Central memory CD8-positive, alpha-beta T cell (primary cell): Measurements from ENCODE around the gene TBC1D22A.
A peak's percentile ranks its signal among the peaks of the same experiment; 100 is the strongest.
"Not testable (repeated sequence)": the region's sequence is repeated elsewhere in the genome, so short reads cannot be mapped to it uniquely, and the experiment has no call there.

ENCODE experiments used
- ATAC-seq: fragments of 150-1000 bp; cut with Tn5 transposase; replicated peaks from 2 replicates; pipeline ENCODE4 v1.10.0; 2022; ENCODE audit warnings: mild to moderate bottlenecking, moderate FRiP score, moderate number of reproducible peaks; ENCODE audit not compliant: poor library complexity, severe bottlenecking; ENCODE audit errors: extremely low read depth
- DNase-seq, 2 donors: peaks; one replicate each; pipeline ENCODE4 v3.0.0; 2021; ENCODE audit warnings: low spot score in 2 of 2
- H3K27ac Mint-ChIP-seq: one replicate; pipeline ENCODE4 v1.8.0; 2022; ENCODE audit warnings: low read depth, mild to moderate bottlenecking, moderate library complexity, mixed read lengths
- H3K27me3 Mint-ChIP-seq: one replicate; pipeline ENCODE4 v1.8.0; 2022; ENCODE audit warnings: mixed read lengths
- H3K36me3 Mint-ChIP-seq: one replicate; pipeline ENCODE4 v1.8.0; 2022; ENCODE audit warnings: mild to moderate bottlenecking, moderate library complexity, mixed read lengths; ENCODE audit not compliant: insufficient read depth
- H3K4me1 Mint-ChIP-seq: one replicate; pipeline ENCODE4 v1.8.0; 2022; ENCODE audit warnings: mixed read lengths
- H3K4me3 Mint-ChIP-seq: one replicate; pipeline ENCODE4 v1.8.0; 2022; ENCODE audit warnings: mild to moderate bottlenecking, moderate library complexity, mixed read lengths
- H3K9me3 Mint-ChIP-seq: one replicate; pipeline ENCODE4 v1.8.0; 2022; ENCODE audit warnings: mixed read lengths

TBC1D22A gene

DNA sequence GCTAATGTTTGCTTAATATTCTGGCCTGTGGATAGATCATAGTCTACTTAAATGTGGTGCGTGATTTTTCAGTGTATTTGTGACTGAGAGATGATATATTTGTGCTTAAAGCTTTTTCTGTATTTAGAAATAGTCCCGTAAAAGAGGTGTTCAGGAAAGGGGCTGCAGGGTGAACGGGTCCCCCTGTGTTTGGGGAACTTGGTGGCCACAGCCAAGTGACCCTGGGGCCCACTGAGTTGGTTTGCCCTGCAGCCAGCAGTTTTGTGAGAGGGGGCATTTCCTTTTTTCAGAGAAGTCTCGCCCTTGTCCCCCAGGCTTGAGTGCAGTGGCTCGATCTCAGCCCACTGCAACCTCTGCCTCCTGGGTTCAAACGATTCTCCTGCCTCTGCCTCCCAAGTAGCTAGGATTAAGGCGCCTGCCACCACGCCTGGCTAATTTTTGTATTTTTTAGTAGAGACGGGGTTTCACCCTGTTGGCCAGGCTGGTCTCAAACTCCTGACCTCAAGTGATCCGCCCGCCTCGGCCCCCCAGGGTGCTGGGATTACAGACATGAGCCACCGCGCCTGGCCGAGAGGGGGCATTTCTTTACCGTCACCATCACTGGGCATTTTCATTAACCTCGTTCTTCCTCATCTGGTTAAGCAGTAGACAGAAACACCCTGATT is 287.4 kb downstream of the TBC1D22A start:
- H3K4me3 Mint-ChIP-seq, H3K36me3 Mint-ChIP-seq, H3K27me3 Mint-ChIP-seq, DNase-seq, ATAC-seq, H3K9me3 Mint-ChIP-seq: not testable (repeated sequence)
- peaks cover 62% of the 10 kb centered on the region for H3K4me1 Mint-ChIP-seq
- peak overlapping the region; percentile 21 for H3K27ac Mint-ChIP-seq

DNA sequence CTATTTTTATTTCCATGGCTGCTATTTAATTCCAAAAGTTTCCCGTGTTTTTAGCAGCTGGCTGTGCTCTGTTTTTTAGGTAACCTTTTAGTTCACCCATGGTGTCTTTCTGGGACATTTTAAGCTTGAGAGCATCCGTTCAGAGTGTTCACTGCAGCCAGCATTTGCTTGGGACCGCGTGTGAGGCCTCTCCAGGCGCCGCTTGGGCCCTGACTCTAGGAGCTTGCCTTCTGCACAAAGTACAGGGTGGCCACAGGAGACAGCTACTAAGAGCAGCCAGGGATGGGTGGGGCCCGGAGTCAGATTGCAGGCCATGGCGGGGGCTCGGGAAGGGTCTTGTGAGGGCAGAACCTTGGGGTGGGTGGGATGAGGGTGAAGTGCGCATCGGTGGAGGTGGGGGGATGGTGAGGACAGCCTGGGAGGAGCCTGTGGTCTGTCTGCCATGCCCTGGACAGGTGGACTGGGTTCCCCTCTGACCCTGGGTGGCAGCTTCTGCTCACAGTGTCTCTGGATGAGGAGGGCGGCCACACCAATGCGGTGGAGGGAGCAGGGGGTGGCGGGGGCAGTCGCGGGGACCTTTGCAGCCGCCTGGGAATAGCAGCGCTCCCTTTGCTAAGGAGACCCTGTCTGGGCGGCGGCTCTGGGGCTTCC is 288.1 kb downstream of the TBC1D22A start:
- H3K36me3 Mint-ChIP-seq: peaks cover 7% of the 10 kb centered on the region
- no peak for DNase-seq
- H3K4me1 Mint-ChIP-seq: peaks cover 65% of the 10 kb centered on the region
- H3K27ac Mint-ChIP-seq: no peak overlapping the region
- ATAC-seq: no peak
- no peaks in the 10 kb centered on the region for H3K9me3 Mint-ChIP-seq
- H3K4me3 Mint-ChIP-seq: no peak overlapping the region
- H3K27me3 Mint-ChIP-seq: no peaks in the 10 kb centered on the region

DNA sequence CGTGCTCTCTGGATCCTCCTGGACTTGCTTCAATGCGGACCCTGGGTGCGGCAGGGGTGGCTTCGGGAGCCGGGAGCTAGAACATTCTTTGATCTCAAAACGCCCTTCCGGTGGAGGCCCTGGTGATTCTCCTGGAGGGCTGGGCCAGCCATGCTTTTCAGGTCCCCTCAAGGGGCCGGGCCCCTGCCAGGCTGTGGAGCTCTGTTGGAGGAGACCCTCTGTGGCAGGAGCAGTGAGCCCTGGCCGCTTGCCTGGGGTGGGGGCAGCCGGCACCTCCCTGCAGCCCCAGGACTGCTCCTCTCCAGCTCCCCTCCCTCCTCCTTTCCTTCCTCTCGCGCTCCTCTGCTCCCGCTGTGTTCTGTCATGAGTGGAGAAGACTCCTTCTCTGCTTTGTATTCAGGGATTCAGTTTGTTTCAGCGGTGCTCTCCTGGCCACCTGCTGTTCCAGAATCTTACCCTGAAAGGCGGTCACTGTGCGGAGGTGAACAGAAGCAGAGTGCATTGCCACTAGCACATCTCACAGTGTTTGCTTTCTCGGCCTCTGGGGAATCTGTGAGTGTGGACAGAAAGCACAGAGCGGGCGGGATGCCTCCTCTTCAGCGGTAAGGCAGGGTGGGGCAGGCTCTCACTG is 289.1 kb downstream of the TBC1D22A start:
- H3K9me3 Mint-ChIP-seq: no peaks in the 10 kb centered on the region
- DNase-seq: no peak
- no peak overlapping the region for H3K27ac Mint-ChIP-seq
- H3K4me3 Mint-ChIP-seq: no peak overlapping the region
- ATAC-seq: no peak
- no peaks in the 10 kb centered on the region for H3K27me3 Mint-ChIP-seq
- H3K4me1 Mint-ChIP-seq: peaks cover 55% of the 10 kb centered on the region
- H3K36me3 Mint-ChIP-seq: peaks cover 5% of the 10 kb centered on the region

DNA sequence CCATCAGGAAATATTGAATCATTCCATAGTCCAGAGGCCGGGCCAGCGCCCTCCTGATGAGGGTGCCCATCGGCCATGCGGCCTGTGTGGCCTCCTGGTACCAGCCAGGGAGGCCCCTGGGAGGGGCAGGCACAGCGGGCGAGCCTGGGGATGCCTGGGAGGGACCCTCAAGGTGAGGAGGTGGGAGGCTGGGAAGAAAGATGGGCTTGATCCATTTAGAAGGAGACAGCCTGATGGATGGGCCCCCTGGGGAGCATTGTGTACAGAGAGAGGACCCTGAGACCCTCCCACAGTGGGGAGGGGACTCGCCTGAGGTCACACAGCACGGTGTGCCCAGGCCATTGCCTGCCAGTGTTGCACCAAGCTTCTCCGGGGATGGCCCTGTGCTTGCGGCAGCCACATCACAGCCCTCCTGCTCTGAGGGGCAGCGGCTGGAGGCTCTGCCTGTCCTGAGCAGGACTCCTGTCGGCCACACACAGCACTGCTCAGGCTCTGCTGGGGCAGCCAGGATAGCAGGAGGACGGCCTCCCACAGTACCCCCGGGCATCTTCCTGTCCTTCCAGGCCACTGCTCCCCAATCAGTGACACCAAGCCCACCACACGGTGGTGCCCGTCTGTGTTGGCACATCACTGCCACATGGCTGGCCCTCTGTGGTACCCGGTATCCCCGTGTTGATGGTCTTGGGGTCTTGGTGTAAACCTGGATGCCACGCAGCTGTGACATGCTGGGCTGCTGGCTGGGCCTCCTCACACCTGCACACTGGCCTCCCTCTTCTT is 290.0 kb downstream of the TBC1D22A start:
- Mint-ChIP-seq H3K9me3 (no peaks in the 10 kb centered on the region), H3K4me1 (peaks cover 47% of the 10 kb centered on the region), H3K4me3 (no peak overlapping the region), H3K27ac (peak overlapping the region; percentile 52), H3K36me3 (peaks cover 7% of the 10 kb centered on the region), H3K27me3 (no peaks in the 10 kb centered on the region)
- no peak for DNase-seq
- ATAC-seq: no peak

DNA sequence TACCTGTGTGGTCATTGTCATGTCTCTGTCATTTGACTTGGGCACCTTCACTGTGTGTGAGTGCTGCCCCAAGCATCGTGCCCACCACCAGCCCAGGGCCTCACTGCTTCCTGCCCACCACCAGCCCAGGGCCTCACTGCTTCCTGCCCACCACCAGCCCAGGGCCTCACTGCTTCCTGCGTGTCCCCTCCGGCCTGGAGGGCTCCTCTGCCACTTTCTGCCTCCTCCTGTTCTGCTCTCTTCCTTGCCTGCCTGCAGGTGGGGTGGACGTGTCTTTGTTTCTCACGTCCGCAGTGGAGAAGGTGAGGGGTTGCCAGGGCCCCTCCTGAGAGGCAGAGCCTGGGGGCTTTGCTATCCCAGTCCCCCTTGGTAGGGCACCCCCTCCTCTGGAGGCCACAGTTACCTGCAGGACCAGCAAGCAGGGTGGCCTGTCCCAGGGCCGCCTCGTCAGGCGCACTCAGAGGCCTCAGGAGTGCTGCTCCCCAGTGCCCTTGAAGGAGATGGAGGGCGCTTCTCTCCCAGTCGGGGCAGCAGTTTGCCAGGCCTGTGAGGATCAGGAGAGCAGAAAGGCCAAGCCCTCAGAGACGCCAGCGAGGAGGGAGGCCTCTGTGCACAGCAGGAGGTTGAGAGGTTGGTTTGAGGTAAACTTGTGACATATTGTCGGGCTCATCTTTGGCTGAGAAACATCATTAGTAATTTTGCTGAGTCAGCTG is 290.7 kb downstream of the TBC1D22A start:
- ATAC-seq (no peak), DNase-seq (no peak)
- peaks cover 41% of the 10 kb centered on the region for H3K4me1 Mint-ChIP-seq
- H3K9me3 Mint-ChIP-seq: no peaks in the 10 kb centered on the region
- H3K36me3 Mint-ChIP-seq: peaks cover 7% of the 10 kb centered on the region
- no peaks in the 10 kb centered on the region for H3K27me3 Mint-ChIP-seq
- H3K27ac Mint-ChIP-seq: peak overlapping the region; percentile 52
- H3K4me3 Mint-ChIP-seq: no peak overlapping the region

DNA sequence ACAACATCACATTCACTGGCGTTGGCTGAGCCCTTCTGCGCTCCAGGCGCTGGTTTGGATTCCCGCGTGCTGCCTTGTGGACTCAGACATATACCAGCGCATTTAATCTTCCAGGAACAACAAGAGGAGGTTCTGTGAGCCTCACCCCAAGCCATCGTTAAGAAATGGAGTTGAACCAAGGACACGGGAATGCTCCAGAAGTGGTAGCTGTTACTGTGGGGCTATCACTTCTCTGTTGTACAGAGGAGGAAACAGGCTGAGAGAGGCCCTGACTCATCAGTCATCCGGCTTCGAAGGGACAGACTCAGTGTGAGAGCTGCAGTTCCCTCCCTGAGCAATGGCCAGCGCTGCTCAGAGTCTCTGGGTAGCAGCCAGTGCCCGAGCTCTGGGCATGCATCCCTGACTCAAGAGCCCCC is 291.3 kb downstream of the TBC1D22A start:
- Mint-ChIP-seq H3K27ac (no peak overlapping the region), H3K36me3 (peaks cover 4% of the 10 kb centered on the region), H3K4me1 (peaks cover 42% of the 10 kb centered on the region), H3K9me3 (no peaks in the 10 kb centered on the region), H3K4me3 (no peak overlapping the region), H3K27me3 (no peaks in the 10 kb centered on the region)
- no peak for ATAC-seq
- no peak for DNase-seq

DNA sequence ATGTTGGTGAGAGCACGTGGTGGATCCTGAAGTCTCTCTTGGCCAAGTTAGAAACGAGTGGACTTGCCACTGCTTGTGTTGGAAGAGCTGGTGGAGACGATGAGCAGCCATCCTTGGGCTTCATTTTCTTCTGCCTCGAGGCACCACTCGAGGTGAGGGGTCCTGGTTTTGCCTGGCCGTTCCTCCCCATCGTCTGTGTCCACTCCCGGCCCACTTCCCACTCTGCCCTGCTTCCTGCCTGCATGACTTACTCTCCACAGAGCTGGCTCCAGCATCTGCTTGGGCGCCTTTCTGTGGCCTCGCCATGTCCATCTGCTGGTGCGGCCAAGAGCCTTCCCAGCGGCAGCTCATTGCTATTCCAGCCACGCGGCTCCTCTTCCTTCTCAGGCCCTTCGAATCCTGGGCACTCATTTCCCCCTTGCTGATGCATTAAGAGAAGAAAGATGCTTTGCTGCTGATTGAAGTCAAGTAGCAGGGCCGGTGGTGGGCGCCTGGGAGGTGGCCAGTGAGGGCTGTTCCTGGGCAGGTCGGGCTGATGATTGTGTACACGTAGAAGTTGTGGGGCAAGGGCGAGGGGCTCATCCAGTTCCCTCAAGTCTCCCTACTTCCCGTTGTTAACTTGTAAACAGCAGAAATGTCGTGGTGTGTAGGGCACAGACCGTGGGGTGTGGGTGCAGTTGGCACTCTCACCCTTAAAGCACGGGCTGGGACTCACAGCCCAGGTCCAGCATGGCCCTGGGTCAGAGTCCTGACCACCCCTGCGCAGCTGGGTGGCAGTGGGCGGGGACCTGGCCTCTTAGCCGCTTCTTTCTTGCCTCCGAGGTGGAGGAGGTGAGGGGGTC is 292.0 kb downstream of the TBC1D22A start:
- Mint-ChIP-seq H3K36me3 (peaks cover 4% of the 10 kb centered on the region), H3K9me3 (no peaks in the 10 kb centered on the region), H3K4me3 (no peak overlapping the region), H3K4me1 (peaks cover 40% of the 10 kb centered on the region), H3K27me3 (no peaks in the 10 kb centered on the region), H3K27ac (no peak overlapping the region)
- ATAC-seq (no peak), DNase-seq (no peak)

DNA sequence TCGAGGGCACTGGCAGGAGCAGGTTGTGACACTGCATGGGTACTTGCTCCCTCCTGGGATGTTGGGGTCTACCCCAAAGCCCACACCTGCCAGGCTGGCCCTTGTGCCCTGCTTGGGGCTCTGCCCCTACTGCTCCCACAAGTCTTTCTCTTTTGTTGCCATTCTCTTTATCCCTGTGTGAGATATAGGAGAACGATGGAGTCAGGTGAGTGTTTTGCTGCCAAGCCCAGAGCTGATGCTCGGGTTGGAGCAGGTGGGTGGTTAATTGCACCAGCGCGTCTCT is 292.6 kb downstream of the TBC1D22A start:
- peak overlapping the region; percentile 14 for H3K27ac Mint-ChIP-seq

DNA sequence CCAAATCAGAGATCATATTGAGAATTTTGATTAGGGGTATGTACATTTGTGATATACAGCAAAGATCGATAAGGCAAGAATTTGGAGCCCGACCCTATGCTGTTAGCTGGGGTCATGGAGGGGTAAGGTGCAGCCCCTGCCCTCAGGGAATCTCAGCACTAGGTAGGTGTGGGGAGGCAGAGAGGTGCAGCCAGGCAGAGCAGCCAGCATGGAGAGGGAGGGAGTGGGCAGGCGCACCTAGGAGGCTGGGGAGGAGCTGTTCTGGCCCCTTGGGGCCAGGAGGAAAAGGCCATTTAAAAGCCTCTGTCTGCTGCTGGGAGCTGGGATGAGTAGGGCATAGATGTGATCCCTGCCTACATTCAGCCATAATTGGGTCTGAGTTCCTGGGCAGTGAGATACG is 293.0 kb downstream of the TBC1D22A start:
- Mint-ChIP-seq H3K27me3 (no peaks in the 10 kb centered on the region), H3K4me3 (no peak overlapping the region), H3K4me1 (peaks cover 36% of the 10 kb centered on the region), H3K36me3 (peaks cover 7% of the 10 kb centered on the region), H3K27ac (peak overlapping the region; percentile 14), H3K9me3 (no peaks in the 10 kb centered on the region)
- DNase-seq: no peak
- no peak for ATAC-seq

More for the DNA sequence above, 292.6 kb downstream of the TBC1D22A start:
- Mint-ChIP-seq H3K4me1 (peaks cover 36% of the 10 kb centered on the region), H3K9me3 (no peaks in the 10 kb centered on the region), H3K36me3 (peaks cover 7% of the 10 kb centered on the region), H3K4me3 (no peak overlapping the region), H3K27me3 (no peaks in the 10 kb centered on the region)
- DNase-seq (no peak), ATAC-seq (no peak)

DNA sequence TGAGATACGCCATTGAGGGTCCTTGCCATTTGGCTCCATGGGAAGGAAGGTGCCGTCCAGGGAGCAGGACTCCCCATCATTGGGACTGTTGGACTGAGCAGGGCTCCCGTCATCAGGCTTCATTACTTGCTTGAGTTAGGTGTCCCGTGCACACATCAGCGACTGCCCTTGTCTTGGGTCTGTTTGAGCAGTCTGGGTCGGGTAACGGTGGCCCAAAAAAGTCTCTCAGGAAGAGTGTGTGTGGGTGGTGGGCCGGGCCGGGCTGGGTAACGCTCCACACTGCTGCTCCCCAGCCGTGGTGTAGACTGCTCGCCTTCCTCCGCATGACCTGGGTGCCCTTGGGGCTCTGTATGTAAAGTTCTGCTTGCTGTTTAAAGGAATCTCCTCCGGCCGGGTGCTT is 293.5 kb downstream of the TBC1D22A start:
- Mint-ChIP-seq H3K36me3 (peaks cover 7% of the 10 kb centered on the region), H3K27ac (no peak overlapping the region), H3K27me3 (no peaks in the 10 kb centered on the region), H3K4me3 (no peak overlapping the region), H3K4me1 (peaks cover 36% of the 10 kb centered on the region), H3K9me3 (no peaks in the 10 kb centered on the region)
- DNase-seq: no peak
- no peak for ATAC-seq

DNA sequence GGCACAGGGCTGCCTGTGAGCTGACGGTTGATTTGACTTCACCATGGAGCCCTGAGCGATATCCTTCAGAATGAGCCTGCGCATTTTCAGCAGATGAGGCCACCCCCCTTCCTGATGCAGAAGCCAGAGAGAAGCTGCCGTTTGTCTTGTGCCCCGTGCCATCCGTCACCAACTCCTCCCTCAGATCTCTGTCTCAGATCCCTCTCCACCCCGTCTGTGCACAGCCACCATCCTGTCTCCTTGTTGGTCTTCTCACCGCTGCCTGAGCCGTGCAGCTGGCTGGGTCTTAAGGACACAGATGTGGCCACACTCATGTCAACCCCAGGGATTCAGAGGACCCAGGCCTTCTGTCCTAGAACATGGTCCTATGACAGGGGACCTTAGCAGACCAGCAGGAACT is 293.9 kb downstream of the TBC1D22A start:
- Mint-ChIP-seq H3K4me1 (peaks cover 39% of the 10 kb centered on the region), H3K36me3 (peaks cover 11% of the 10 kb centered on the region), H3K27ac (no peak overlapping the region), H3K4me3 (no peak overlapping the region), H3K27me3 (no peaks in the 10 kb centered on the region), H3K9me3 (no peaks in the 10 kb centered on the region)
- DNase-seq (no peak), ATAC-seq (no peak)
